HL-60/S4 treated with retinoic acid at 250 ng/mL for 4 days and 3 days (cell line): Measurements from ENCODE around the gene CGNL1.

Source experiments
- in situ Hi-C: fragments of 300-500 bp; cut with MboI; formaldehyde crosslinking; loops from 2 replicates; pipeline ENCODE4 v1.7.0; 2022; ENCODE audit warnings: low sequenced_read_pairs

The CGNL1 gene

GRCh38 chr15:57541805-57542504, 165.7 kb downstream of the CGNL1 start:
- in situ Hi-C loops: loop anchor here (25.0 kb wide), 2 partner anchors 405 to 1055 kb away; no protein-coding TSS in a partner anchor

GRCh38 chr15:57542505-57542817, 166.2 kb downstream of the CGNL1 start:
- in situ Hi-C loops: loop anchor here (25.0 kb wide), 2 partner anchors 405 to 1055 kb away; no protein-coding TSS in a partner anchor

GRCh38 chr15:57544848-57545480, 168.7 kb downstream of the CGNL1 start:
- in situ Hi-C loops: loop anchor here (25.0 kb wide), 2 partner anchors 408 to 1058 kb away; no protein-coding TSS in a partner anchor

GRCh38 chr15:57545995-57546394, 169.7 kb downstream of the CGNL1 start:
- in situ Hi-C loops: loop anchor here (25.0 kb wide), 2 partner anchors 409 to 1059 kb away; no protein-coding TSS in a partner anchor

- in situ Hi-C loops: loop anchor here (25.0 kb wide), 2 partner anchors 410 to 1060 kb away; no protein-coding TSS in a partner anchor
Measured at GRCh38 chr15:57547243-57547755, 171.0 kb downstream of the CGNL1 start.

- in situ Hi-C loops: loop anchor here (25.0 kb wide), 2 partner anchors 411 to 1061 kb away; no protein-coding TSS in a partner anchor
Measured at GRCh38 chr15:57548351-57548750, 172.0 kb downstream of the CGNL1 start.

- in situ Hi-C loops: loop anchor here (25.0 kb wide), 2 partner anchors 412 to 1062 kb away; no protein-coding TSS in a partner anchor
Measured at GRCh38 chr15:57548835-57549234, 172.5 kb downstream of the CGNL1 start.

GRCh38 chr15:57549935-57550334, 173.6 kb downstream of the CGNL1 start:
- in situ Hi-C loops: loop anchor here (25.0 kb wide), 4 partner anchors 312 to 1063 kb away; no protein-coding TSS in a partner anchor

- in situ Hi-C loops: loop anchor here (25.0 kb wide), 2 partner anchors 312 to 637 kb away; no protein-coding TSS in a partner anchor
Measured at GRCh38 chr15:57550640-57551039, 174.3 kb downstream of the CGNL1 start.

- in situ Hi-C loops: loop anchor here (25.0 kb wide), 2 partner anchors 310 to 635 kb away; no protein-coding TSS in a partner anchor
Measured at GRCh38 chr15:57551715-57552677, 175.7 kb downstream of the CGNL1 start.

GRCh38 chr15:57552678-57553334, 176.5 kb downstream of the CGNL1 start:
- in situ Hi-C loops: loop anchor here (25.0 kb wide), 2 partner anchors 309 to 634 kb away; no protein-coding TSS in a partner anchor

GRCh38 chr15:57553526-57553925, 177.2 kb downstream of the CGNL1 start:
- in situ Hi-C loops: loop anchor here (25.0 kb wide), 2 partner anchors 309 to 634 kb away; no protein-coding TSS in a partner anchor

- in situ Hi-C loops: loop anchor here (25.0 kb wide), 2 partner anchors 308 to 633 kb away; no protein-coding TSS in a partner anchor
Measured at GRCh38 chr15:57554063-57554811, 177.9 kb downstream of the CGNL1 start.

GRCh38 chr15:57554812-57555179, 178.5 kb downstream of the CGNL1 start:
- in situ Hi-C loops: loop anchor here (25.0 kb wide), 2 partner anchors 308 to 633 kb away; no protein-coding TSS in a partner anchor

- in situ Hi-C loops: loop anchor here (25.0 kb wide), 2 partner anchors 307 to 632 kb away; no protein-coding TSS in a partner anchor
Measured at GRCh38 chr15:57555270-57555669, 179.0 kb downstream of the CGNL1 start.

GRCh38 chr15:57556040-57556439, 179.7 kb downstream of the CGNL1 start:
- in situ Hi-C loops: loop anchor here (25.0 kb wide), 2 partner anchors 306 to 631 kb away; no protein-coding TSS in a partner anchor

GRCh38 chr15:57557267-57557666, 181.0 kb downstream of the CGNL1 start:
- in situ Hi-C loops: loop anchor here (25.0 kb wide), 2 partner anchors 305 to 630 kb away; no protein-coding TSS in a partner anchor

- in situ Hi-C loops: loop anchor here (25.0 kb wide), 2 partner anchors 304 to 629 kb away; no protein-coding TSS in a partner anchor
Measured at GRCh38 chr15:57557810-57558209, 181.5 kb downstream of the CGNL1 start.
